ENCODE data around the gene HMGN2. TPM values are rescaled to one million over a fixed set of nuclear protein-coding genes. Genes with fewer than 3 reads are reported as not detected.

The HMGN2 gene
- total RNA-seq: 100 to 1,000 TPM; 671 to 773 TPM
- polyA plus RNA-seq (2013, experiment 1 of 2): 1,236 TPM
- 1,180 TPM for polyA plus RNA-seq (2013, experiment 2 of 2)
- long read RNA-seq, experiment 1, transcript HMGN2-201 (6 exons, 1,191 nt): major isoform, 474 of 697 reads
- long read RNA-seq, experiment 1, transcript HMGN2-205 (5 exons, 952 nt): minor isoform, 10 of 697 reads
- long read RNA-seq, experiment 1, partial matches to known transcripts: 142 of 697 reads
- long read RNA-seq, experiment 1, other reads (novel, unspliced or antisense): 66 of 697 reads
- long read RNA-seq, experiment 2, transcript HMGN2-208 (4 exons, 1,030 nt): minor isoform, 5 of 1,799 reads
- long read RNA-seq, experiment 2, transcript HMGN2-201 (6 exons, 1,191 nt): major isoform, 1,747 of 1,799 reads
- long read RNA-seq, experiment 2, transcript HMGN2-206 (6 exons, 932 nt): minor isoform, 8 of 1,799 reads
- long read RNA-seq, experiment 2, transcript HMGN2-202 (5 exons, 1,045 nt): minor isoform, 10 of 1,799 reads
- long read RNA-seq, experiment 2, partial matches to known transcripts: 1 of 1,799 reads
- long read RNA-seq, experiment 2, other reads (novel, unspliced or antisense): 19 of 1,799 reads
- long read RNA-seq, experiment 3, transcript HMGN2-208 (4 exons, 1,030 nt): minor isoform, 24 of 3,208 reads
- long read RNA-seq, experiment 3, transcript HMGN2-202 (5 exons, 1,045 nt): minor isoform, 14 of 3,208 reads
- long read RNA-seq, experiment 3, transcript HMGN2-201 (6 exons, 1,191 nt): major isoform, 3,084 of 3,208 reads
- long read RNA-seq, experiment 3, partial matches to known transcripts: 25 of 3,208 reads
- long read RNA-seq, experiment 3, other reads (novel, unspliced or antisense): 51 of 3,208 reads
- long read RNA-seq, experiment 4, transcript HMGN2-205 (5 exons, 952 nt): minor isoform, 13 of 1,646 reads
- long read RNA-seq, experiment 4, transcript HMGN2-206 (6 exons, 932 nt): minor isoform, 7 of 1,646 reads
- long read RNA-seq, experiment 4, transcript HMGN2-201 (6 exons, 1,191 nt): major isoform, 1,598 of 1,646 reads
- long read RNA-seq, experiment 4, partial matches to known transcripts: 1 of 1,646 reads
- long read RNA-seq, experiment 4, other reads (novel, unspliced or antisense): 19 of 1,646 reads

- Histone ChIP-seq H3K27ac (ENCODE audit: low read depth, low read length) (peak within 1 kb of the TSS; percentile 99), H3K36me3 (ENCODE audit: control insufficient read depth, insufficient read depth, low read length) (peaks cover 61% of the 10 kb centered on the region), H3K9ac (ENCODE audit: extremely low read depth, low read length, poor library complexity, severe bottlenecking) (peak within 1 kb of the TSS; percentile 84), H3K27me3 (ENCODE audit: control insufficient read depth, insufficient read depth, low read length, poor library complexity, severe bottlenecking) (no peaks in the 10 kb centered on the region), H3K4me1 (ENCODE audit: control insufficient read depth, insufficient read depth, low read length) (peaks cover 7% of the 10 kb centered on the region), H3K9me3 (ENCODE audit: control insufficient read depth, low read length) (no peaks in the 10 kb centered on the region), H3K4me3 (ENCODE audit: low read length) (peak within 1 kb of the TSS; percentile 97)
- Mint-ChIP-seq H3K27me3 (ENCODE audit: insufficient read depth) (no peaks in the 10 kb centered on the region), H3K36me3 (ENCODE audit: low read depth) (peaks cover 62% of the 10 kb centered on the region), H3K4me1 (peaks cover 50% of the 10 kb centered on the region), H3K9me3 (no peaks in the 10 kb centered on the region), H3K27ac (peak within 1 kb of the TSS; percentile 96), H3K4me3 (peak within 1 kb of the TSS; percentile 87)
- no peak for TF ChIP-seq CTCF (conservative IDR thresholded peaks at IDR 0.05)
- WGBS, 2 experiments (ENCODE audit: insufficient coverage in 1 of 2, insufficient read length in 1 of 2): 0 to 1% methylated on average over 16 to 69 of the region's 69 CpGs
- peak; percentile 96 for DNase-seq
Measured at GRCh38 chr1:26472320-26472900, at the start of gene HMGN2. TSS of gene HMGN2 (plus strand) at chr1:26472440. CDS start at chr1:26472613, 173 bp downstream.

- no peaks in the 10 kb centered on the region for H3K9me3 Mint-ChIP-seq
- Histone ChIP-seq H3K9me3 (ENCODE audit: control insufficient read depth, low read length) (no peaks in the 10 kb centered on the region), H3K4me1 (ENCODE audit: control insufficient read depth, insufficient read depth, low read length) (no peaks in the 10 kb centered on the region), H3K27me3 (ENCODE audit: control insufficient read depth, insufficient read depth, low read length, poor library complexity, severe bottlenecking) (no peaks in the 10 kb centered on the region), H3K27ac (ENCODE audit: low read depth, low read length) (no peak overlapping the region), H3K36me3 (ENCODE audit: control insufficient read depth, insufficient read depth, low read length) (peaks cover 66% of the 10 kb centered on the region), H3K9ac (ENCODE audit: extremely low read depth, low read length, poor library complexity, severe bottlenecking) (no peak overlapping the region), H3K4me3 (ENCODE audit: low read length) (no peak overlapping the region)
- DNase-seq: peak; percentile 79
- peaks cover 61% of the 10 kb centered on the region for H3K36me3 Mint-ChIP-seq (ENCODE audit: low read depth)
- no peak overlapping the region for H3K4me3 Mint-ChIP-seq
- peak overlapping the region; percentile 82 for H3K27ac Mint-ChIP-seq
- H3K27me3 Mint-ChIP-seq (ENCODE audit: insufficient read depth): no peaks in the 10 kb centered on the region
- TF ChIP-seq CTCF (conservative IDR thresholded peaks at IDR 0.05): no peak
- peaks cover 24% of the 10 kb centered on the region for H3K4me1 Mint-ChIP-seq
- 90 to 100% methylated on average over 1 to 2 of the region's 2 CpGs for WGBS, 2 experiments (ENCODE audit: insufficient coverage in 1 of 2, insufficient read length in 1 of 2)
Measured at GRCh38 chr1:26429721-26430120, 42.5 kb upstream of the HMGN2 start.
